GM18499 (cell line): ENCODE results near the gene THAP11.

Experiments used
- ATAC-seq: cut with Tn5 transposase; IDR thresholded peaks from one replicate; pipeline ENCODE4 v1.9.1; 2021; ENCODE audit warnings: moderate number of reproducible peaks; ENCODE audit not compliant: insufficient read depth, unreplicated experiment

THAP11 gene

DNA sequence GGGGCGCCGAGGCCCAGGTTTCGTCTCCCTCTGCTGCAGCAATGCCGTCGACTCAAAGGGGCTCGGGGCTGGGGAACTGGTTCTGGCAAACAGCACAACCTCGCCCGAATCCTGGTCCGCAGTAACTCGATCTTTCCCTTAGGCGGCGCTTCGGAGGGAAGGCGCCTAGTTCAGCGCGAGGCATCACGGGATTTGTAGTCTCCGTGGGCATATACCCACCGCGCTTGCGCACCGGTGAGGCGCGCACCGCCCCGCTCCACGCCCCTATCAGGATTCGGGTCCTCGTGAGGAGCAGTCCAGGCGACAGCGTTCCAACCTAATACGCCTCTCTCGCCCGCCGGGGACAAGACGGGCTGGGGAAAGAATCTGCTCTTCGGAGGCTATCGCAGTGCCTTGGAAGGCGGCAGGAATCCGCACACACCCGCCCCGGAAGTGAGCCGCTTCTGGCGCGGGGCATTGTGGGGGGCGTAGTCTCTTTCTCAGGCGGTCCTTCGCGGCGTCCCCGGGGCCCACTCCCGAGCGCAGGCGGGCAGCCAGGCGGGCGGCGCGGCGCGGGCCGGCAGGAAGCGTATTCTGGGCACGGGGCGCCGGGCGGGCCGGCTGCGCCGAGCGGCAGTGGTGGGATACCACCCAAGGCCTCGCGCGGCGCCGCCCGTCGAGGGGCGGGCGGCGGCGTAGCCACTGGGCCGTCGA, at the start of gene THAP11:
Gene THAP11 (plus strand): TSS at position 505 of the 693 bp plus-strand sequence. CDS start 235 bp downstream, outside the sequence.
- peak; percentile 39 for ATAC-seq

GRCh38 chr16:67796099-67796718, 45.9 kb upstream of the THAP11 start:
- ATAC-seq, result no peak

GRCh38 chr16:67800338-67800926, 41.7 kb upstream of the THAP11 start:
- no peak for ATAC-seq

GRCh38 chr16:67801241-67801640, 40.9 kb upstream of the THAP11 start:
- ATAC-seq, result no peak

DNA sequence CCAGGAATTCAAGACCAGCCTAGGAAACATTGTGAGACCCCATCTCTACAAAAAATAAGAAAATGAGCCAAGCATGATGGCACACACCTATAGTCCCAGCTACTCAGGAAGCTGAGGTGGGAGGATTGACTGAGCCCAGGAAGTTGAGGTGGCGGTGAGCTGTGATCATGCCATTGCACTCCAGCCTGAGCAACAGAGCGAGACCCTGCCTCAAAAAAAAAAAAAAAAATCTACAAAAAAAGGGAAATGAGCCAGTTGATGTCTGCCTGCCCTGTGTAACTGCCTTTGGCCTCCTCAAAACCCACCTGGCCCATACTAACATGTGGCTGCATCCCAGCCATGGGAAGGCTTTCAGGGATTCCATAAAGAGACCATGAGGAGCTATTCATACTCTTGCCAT, 40.2 kb upstream of the THAP11 start:
- ATAC-seq, result no peak

DNA sequence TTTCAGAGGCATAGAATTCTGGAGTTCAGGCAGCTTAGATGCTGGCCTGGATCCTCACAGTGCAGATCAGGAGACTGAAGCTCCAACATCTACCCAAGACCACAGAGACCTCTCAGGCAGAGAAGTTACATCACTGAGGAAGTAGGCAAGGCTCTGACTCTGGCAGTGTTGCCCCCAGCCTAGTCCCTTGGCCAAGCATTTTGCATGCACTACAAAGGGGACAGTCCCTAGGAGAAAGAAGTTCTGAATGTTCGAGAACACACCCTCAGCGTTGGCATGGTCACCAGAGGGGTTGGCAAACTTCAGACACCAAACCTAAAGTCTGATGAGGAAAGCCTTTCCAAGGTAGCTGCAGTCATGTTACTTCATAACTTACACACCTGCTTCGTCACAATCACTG, 38.2 kb upstream of the THAP11 start:
- no peak for ATAC-seq

- no peak for ATAC-seq
Measured at GRCh38 chr16:67804853-67805542, 37.1 kb upstream of the THAP11 start.

- no peak for ATAC-seq
Measured at GRCh38 chr16:67805718-67806427, 36.2 kb upstream of the THAP11 start.

DNA sequence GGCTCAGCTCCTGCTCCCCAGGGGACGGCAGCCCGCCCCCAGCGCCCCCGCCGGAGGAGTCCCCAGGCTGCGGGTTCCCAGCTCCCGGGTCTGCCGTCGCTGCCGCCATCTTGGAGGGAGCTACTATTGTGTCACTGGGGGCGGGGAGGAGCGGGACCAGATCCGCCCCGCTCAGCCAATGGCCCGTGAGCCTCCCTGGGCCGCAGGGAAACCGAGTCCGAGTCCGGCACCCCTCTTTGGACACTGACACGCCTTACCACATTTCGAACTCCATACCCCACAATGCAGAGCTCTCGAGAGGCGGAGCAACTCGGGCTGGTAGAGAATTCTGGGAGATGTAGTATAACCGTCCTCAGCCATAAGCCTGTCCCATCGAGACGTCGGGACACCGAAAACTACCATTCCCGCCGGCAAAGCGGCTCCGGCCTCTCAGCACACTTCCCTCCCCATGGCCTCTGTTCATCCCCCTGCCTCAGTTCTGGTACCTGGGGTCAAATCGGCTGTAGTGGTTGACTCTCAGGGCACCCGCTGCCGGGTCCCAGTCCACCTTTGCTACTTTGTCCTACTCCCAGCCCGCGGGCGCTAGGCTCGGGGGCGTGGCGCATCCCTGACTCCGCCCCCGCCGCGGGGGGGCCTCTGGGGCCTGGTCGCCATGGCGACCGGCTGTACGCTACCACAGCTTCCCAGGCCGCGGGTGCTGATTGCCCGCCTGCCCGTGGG, 35.5 kb upstream of the THAP11 start, which contains the start of the genes RANBP10 and TSNAXIP1:
Gene RANBP10 (minus strand): TSS at position 133 of the 720 bp plus-strand sequence. CDS start 24 bp downstream, at position 109.
Gene TSNAXIP1 (plus strand): TSS at position 462 of the 720 bp plus-strand sequence. CDS start 261 bp downstream, outside the sequence.
- peak; percentile 89 for ATAC-seq

GRCh38 chr16:67807148-67807682, 34.9 kb upstream of the THAP11 start:
- ATAC-seq, result peak; percentile 1

- ATAC-seq, result no peak
Measured at GRCh38 chr16:67811899-67812298, 30.2 kb upstream of the THAP11 start.

- ATAC-seq, result no peak
Measured at GRCh38 chr16:67814567-67814966, 27.6 kb upstream of the THAP11 start.

GRCh38 chr16:67820608-67821259, 21.4 kb upstream of the THAP11 start:
- no peak for ATAC-seq

- ATAC-seq, result no peak
Measured at GRCh38 chr16:67822511-67822910, 19.6 kb upstream of the THAP11 start.

- no peak for ATAC-seq
Measured at GRCh38 chr16:67825119-67825518, 17.0 kb upstream of the THAP11 start.

GRCh38 chr16:67825906-67826305, 16.2 kb upstream of the THAP11 start:
- ATAC-seq, result no peak

- ATAC-seq, result no peak
Measured at GRCh38 chr16:67828651-67829050, 13.5 kb upstream of the THAP11 start.

- no peak for ATAC-seq
Measured at GRCh38 chr16:67833030-67833414, 9.1 kb upstream of the THAP11 start.
